Measurements from ENCODE around the gene ARHGAP44.

Gene ARHGAP44

GRCh38 chr17:12789481-12790248 is at the start of gene ARHGAP44:
ARHGAP44 (plus strand) TSS chr17:12789498; CDS start chr17:12789839, 341 bp downstream.
- no peak for FAIRE-seq

DNA sequence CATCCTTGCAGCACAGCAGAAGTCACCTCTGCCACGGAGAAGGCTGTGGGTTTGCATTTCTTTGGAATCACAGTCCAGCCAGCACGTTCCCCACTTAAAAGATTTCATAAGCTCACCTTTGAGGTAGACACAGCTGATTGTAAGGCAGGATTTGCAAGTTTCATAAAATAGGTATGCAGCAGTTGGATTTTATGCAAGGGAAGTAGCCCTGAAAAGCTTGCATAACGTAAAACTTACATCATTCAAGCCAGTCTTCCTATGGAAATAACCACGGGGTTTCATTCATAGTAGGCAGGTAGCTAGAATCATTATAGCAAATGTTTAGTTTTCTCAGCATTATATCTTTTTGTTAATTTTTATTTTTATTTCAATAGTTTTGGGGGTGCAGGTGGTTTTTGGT is 49.8 kb upstream of the ARHGAP44 start:
- FAIRE-seq: no peak

GRCh38 chr17:12743046-12743445 is 46.3 kb upstream of the ARHGAP44 start:
- FAIRE-seq: no peak

DNA sequence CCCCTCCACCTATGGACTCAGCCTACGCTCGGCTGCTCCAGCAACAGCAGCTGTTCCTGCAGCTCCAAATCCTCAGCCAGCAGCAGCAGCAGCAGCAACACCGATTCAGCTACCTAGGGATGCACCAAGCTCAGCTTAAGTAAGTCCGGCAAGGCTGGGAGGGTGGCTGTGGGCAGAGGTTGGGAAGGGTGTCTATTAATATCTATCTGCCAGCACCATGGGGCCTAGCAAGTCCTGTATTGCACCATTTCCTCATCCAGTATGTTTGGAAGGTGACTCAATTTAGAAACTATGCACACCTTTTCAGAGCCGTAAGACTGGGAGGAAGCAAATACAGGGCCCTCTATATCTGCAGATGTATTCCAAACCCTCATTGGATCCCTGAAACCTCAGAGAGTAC is 45.0 kb upstream of the ARHGAP44 start:
- no peak for FAIRE-seq

GRCh38 chr17:12744786-12745185 is 44.5 kb upstream of the ARHGAP44 start:
- FAIRE-seq: no peak

GRCh38 chr17:12745486-12745885 is 43.8 kb upstream of the ARHGAP44 start:
- no peak for FAIRE-seq

DNA sequence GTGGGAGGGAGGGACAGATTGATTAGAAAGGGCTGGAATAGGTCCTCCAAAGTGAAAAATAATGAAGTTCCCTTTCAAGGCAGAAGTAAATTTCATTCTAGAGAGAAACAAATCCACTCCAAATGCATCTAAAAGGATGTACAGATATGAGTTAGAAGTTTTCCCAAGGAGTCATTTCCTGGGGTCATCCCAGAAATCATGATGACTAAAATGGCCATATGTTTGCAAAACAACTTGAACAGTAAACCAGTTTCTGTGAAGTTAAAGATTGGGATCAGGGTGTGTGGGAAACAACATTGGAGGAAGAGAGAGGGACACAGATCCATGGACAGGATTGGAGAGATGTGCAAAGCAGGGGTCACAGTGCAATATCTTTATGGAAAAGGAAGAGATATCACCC is 32.5 kb upstream of the ARHGAP44 start:
- FAIRE-seq: no peak

- no peak for FAIRE-seq
Measured at GRCh38 chr17:12759090-12759489, 30.2 kb upstream of the ARHGAP44 start.

DNA sequence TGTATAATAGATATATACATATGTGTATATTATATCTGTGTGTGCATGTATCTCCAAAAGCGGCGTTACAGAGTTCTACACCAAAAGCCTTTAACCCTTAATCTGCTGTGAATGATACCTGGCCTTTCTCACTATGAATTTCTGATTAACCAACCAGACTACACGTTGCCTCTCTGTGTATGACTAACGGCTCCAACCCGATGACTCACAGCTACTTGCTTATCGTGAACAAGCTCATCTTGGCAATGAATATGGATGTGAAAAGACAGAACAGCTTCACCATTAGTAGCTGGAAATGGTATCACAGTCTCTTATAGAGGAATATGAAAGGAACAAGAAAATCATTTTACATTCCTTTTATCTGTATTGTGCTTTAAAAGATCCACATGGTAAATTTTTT is 23.8 kb upstream of the ARHGAP44 start:
- no peak for FAIRE-seq

GRCh38 chr17:12768255-12768654 is 21.0 kb upstream of the ARHGAP44 start:
- no peak for FAIRE-seq

DNA sequence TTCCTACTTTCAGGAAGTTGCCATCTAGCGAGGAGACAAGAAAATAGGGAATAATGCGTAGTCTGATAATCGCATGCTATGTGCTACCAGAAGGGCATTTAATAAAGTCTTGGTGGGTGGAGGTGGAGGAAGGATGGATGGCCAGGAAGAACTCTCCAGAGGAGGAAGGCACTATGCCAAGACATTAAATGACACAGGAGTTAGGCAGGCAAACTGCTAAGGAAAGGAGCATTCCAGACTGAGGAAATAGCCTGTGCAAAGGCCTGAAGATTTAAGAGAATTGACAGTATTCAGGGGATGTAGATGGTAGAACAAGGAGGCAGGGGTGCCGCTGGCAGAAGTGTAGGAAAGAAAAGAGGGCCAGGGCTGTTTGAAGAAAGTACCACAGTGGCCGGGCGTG is 19.3 kb upstream of the ARHGAP44 start:
- FAIRE-seq: no peak

DNA sequence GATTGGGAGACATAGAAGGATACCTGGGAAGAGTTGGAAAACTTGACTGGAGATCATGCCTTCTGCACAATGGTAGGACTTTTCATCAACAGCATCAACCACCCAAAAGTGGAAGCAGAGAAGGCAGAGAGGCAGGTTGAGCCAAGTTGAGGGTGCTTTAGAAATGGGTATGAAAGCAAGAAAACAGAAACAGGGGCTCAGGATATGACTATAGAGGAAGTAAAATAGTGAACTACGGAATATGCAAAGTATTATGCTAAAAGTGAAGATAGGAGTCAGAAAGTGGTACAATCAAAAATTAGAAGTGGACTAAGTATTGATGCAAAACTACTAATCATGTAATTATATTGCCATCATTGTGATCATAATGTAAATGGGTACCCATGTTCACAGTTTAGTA is 16.1 kb upstream of the ARHGAP44 start:
- FAIRE-seq: no peak

DNA sequence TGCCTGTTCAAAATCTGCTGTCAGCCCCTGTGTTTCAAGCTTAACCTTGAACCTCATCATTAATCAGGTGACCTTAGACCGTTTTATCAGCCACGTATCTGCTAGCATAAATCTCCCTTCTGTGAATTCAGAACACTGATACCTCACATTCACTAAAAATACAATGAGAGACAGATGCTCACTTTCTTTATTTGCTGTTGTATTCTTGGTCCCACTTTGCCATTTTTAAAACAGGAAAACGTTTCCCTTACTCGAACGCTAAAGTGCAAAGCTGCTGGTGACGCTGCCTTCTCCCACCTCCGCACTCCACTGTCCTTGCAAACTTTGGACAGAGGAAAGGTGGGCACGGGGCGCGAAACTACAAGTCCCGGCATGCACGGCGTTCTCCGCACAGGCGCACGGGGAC is 220 bp upstream of the ARHGAP44 start:
- no peak for FAIRE-seq

DNA sequence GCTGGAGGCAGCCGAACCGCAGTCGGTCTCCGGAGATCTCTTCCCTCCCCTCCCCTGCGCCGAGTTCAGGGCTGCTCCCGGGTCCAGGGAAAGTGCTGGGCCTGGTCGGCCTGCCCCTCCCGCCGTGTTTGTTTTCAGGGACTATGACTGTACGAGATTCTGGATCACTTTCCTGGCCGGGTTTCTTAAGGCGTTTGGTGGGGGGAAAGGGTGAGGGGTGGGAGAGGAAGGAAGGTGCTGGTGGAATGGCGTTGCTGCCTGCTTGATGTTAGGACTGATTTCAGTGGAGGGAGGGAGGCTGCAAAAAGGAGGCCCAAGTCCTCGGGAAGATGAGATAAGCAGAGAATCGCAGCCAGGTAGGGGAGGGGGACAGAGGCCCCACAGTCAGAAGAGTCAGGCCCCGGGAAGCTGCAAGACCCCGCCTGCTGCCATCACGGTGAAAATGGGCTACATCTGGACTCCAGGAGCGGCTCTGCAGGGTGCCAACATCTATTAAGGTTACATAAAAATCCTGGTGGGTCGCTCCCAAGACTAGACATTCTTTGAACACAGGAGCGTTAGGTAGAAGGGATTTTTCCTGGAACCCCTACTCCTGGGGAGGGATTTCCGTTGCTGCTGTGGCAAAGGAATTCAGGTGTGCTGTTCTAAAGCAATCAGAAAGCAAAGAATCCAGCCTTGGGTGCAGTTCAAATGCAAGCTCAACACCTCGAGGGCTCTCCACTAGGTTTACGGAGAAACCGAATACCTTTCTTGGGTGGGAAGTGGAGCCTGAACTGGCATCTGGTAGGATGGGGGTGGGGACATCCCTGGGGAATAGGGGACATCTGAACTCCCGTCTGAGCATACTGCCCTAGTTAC is 1.2 kb downstream of the ARHGAP44 start:
- no peak for FAIRE-seq

- FAIRE-seq: no peak
Measured at GRCh38 chr17:12794919-12795532, 5.7 kb downstream of the ARHGAP44 start.

GRCh38 chr17:12800855-12801365 is 11.6 kb downstream of the ARHGAP44 start:
- no peak for FAIRE-seq

- FAIRE-seq: no peak
Measured at GRCh38 chr17:12806630-12807029, 17.3 kb downstream of the ARHGAP44 start.

GRCh38 chr17:12808723-12809122 is 19.4 kb downstream of the ARHGAP44 start:
- FAIRE-seq: no peak

DNA sequence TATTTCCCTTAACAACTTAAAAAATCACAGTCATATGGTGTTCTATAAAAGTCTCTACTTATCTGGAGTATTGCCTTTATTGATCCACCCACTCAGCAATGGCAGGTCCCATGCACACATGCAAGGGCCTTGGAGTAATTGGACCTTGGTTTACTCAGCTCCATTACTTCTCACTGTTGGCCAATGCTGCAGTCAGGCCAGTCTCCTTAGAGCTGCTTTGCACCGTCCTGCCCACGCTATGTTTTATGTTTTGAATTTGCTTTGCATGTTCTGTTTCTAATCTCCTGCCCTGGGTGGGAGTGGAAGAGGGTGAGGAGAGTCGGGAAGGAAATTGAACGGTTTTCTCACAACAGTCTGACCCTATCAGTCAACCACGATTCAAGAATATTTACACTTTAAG is 23.6 kb downstream of the ARHGAP44 start:
- no peak for FAIRE-seq

GRCh38 chr17:12813664-12814063 is 24.4 kb downstream of the ARHGAP44 start:
- no peak for FAIRE-seq

- FAIRE-seq: no peak
Measured at GRCh38 chr17:12814718-12815117, 25.4 kb downstream of the ARHGAP44 start.

- FAIRE-seq: no peak
Measured at GRCh38 chr17:12815642-12816141, 26.4 kb downstream of the ARHGAP44 start.

DNA sequence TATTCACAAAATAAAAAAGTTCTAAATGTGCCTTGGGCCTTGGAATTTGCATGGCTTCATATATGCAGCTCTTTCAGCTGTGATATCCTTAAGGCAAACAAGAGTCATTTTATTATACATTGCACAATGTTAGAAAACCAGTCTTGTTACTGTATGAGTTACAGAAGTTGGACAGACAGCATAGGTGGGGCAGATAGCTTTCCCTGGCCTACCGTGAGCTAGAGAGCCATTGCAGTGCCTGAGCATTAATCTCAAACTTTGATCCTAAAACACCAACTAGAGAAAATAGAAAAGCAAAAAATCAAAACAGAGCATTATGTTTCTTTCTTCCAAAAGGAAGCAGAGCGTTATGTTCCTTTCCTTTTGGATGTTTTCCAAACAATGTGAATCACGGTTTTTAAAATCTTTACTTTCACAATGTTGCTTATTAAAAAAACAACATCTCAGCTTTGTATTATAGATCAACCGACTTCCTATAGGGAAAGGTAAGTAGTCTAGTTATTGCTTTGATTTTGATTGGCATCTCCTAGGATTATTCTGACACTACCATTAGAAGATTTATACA is 32.2 kb downstream of the ARHGAP44 start:
- no peak for FAIRE-seq
